NCI-H526 (cell line): ENCODE results near the gene USH1G.
"Not testable (repeated sequence)": the region's sequence is repeated elsewhere in the genome, so short reads cannot be mapped to it uniquely, and the experiment has no call there.

Source experiments
- DNase-seq, 2 experiments: peaks; one replicate each; lab custom pipeline; 2025; lab: John Stamatoyannopoulos, UW

USH1G gene

GRCh38 chr17:74922694-74923537 lies at the start of gene USH1G:
Gene USH1G (minus strand): TSS chr17:74923255. CDS start chr17:74923073, 182 bp downstream.
- DNase-seq = peak in 1 of 2 experiments; percentile 60

DNA sequence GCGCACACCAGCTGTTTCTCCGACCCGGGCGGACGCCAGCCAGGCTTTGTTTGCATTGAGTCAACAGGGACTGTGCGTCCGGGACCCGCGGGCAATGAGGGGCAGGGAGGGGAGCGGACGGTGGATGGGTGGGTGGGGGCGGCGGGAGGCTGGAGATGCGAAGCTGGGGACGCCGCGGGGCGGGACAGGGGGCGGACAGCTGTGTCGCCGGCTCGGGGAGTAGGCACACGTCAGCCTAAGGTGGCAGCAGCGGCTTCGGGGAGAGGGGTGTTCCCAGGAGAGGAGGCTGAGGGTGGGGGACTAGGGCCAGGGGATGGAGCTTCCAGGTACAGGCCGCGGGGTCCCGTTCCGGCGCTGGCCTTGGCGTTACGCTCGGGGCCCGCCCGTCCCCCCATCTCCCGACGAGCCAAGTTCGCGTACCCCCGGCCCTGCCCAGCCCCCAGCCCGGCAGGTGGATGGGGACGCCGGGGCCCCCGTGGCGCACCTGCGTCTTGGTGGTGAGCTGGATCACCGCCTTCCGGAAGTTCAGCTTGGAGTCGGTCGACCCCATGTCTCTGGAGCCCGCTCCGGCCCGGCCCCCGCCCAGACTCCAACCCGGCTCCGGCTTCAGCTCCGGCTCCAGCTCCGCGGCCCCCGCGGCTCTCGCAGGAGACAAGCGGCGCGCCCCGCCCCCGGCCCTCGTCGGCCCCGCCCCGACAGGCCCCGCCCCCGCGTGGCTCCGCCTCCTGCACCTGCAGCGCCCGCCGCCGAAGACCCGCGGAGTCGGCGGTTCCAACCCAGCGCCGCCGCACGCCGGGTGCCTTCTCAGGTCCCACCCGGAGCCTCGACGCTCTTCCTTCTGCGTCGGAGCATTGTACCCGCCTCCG lies 49.3 kb upstream of the USH1G start, which contains the start of gene HID1:
HID1 (minus strand) TSS at position 653 of the 866 bp plus-strand sequence; CDS start at position 550, 103 bp downstream.
- peak; percentile 54 to 92 for DNase-seq

GRCh38 chr17:74971842-74972106 lies 48.7 kb upstream of the USH1G start:
- DNase-seq = no peak

GRCh38 chr17:74971069-74971841 lies 48.2 kb upstream of the USH1G start:
- no peak for DNase-seq

- DNase-seq = no peak
These were observed 47.3 kb upstream of the USH1G start for GRCh38 chr17:74970395-74970794.

DNA sequence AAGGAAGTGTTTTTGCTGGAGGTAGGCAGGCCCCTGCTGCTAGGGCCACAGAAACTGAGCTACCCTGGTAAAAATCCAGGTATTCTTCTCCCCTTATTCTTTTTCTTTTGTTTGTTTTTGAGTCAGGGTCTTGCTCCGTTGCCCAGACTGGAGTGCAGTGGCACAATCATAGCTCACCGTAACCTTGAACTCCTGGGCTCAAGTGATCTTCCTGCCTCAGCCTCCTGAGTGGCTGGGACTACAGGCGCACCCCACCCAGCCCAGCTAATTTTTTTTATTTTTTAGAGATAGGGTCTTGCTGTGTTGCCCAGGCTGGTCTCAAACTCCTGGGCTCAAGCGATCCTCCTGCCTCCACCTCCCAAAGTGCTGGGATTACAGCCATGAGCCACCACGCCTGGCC lies 46.4 kb upstream of the USH1G start:
- not testable (repeated sequence) for DNase-seq

- DNase-seq = peak in 1 of 2 experiments; percentile 29
These were observed 45.3 kb upstream of the USH1G start for GRCh38 chr17:74968361-74968780.

GRCh38 chr17:74964988-74965622 lies 42.0 kb upstream of the USH1G start:
- DNase-seq = no peak

DNA sequence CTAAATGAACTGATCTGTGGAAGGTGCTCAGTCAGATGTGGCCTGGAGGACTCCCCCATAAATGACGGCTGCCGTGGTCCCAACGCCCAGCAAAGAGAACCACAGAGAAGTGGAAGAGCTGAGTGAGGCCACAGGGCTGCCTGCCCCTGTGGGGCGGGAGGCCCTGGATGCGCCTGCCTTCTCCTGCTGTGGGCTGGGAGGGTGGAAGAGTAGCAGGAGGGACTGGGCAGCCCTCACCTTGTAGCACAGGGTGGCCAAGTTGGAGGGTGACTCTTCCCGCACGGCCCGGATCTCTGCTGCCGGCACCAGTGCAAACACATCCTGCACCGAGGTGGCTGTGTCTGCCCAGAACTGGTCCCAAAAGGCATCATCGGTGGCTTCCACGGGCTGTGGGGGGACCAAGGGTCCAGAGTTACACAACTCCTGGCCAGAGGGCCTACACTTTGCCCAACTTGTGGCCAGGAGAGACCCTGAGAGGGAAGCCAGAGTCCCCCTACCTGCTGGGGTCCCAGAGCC lies 41.2 kb upstream of the USH1G start:
- DNase-seq = no peak

- DNase-seq = no peak
These were observed 40.6 kb upstream of the USH1G start for GRCh38 chr17:74963656-74964055.

- no peak for DNase-seq
These were observed 39.8 kb upstream of the USH1G start for GRCh38 chr17:74962622-74963394.

- DNase-seq = peak; percentile 83 to 95
These were observed 38.7 kb upstream of the USH1G start for GRCh38 chr17:74961657-74962350.

DNA sequence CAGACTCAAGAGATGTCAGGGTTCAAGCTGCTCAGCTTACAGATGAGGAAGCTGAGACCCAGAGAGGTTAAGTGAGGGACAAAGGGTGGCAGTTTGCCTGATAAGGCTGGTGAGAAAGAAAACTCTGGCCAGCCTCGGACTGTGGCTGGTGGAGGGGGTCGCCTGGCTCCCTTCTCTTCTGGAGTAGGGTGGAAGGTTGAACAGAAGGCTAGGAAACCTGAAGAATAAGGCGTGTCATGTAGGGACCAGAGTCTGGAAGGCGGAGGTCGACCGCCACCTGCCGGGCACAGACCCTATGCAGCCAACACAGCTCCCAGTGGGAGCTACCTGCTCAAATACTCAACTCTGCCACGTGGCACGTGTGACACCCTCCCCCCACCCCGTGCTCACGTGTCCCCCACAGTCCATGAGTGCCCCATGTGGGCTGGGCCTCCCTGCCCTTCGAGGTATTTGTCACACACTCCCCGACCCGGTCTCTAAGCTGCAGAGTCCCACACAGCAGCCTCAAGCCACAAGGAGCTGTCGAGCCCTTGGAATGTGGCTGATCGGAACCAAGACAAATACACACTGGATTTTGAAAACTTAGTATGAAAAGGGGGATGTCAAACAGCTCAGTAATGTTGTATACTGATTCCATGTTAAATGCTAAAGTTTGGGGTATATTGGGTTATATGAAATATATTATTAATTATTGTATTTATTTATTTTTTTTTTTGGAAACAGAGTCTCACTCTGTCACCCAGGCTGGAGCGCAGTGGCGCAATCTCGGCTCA lies 37.7 kb upstream of the USH1G start:
- DNase-seq = peak; percentile 79 to 89

- no peak for DNase-seq
These were observed 36.9 kb upstream of the USH1G start for GRCh38 chr17:74959826-74960515.

DNA sequence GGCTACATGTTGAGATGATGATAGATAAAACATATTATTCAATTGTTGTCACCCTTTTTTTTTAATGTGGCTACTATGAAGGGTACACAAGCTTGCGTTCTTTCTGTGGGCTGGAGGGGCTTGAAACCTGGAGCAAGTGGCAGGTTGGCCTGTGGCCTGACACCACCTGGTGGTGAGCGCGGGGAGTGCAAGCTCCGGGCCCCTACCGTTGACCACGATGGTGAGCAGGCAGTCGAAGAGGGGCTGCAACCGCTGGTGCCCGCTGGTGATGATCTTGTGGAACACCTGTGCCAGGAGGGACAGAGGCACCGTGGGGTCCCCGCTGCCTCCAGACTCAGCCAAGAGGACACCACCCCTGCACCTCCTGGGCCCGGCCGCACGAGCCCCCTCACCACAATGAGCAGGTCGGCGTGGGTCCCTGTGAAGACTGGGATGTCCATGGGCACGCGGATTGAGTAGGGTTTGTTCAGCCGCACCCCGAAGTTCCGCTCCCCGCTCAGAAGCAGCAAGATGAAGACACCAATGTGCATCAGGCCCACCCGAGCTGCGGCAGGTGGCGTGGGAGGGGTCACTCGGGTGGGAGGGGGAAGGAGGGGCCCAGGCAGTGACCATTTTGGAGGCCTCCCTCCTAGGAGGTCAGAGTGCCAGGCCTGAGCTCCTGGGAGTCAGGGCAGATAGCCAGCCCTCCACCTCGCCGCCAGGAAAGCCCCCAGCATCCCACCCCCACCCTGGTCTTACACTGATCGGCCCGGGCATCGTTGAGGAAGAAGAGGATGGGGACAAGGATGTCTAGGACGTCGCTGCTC lies 35.1 kb upstream of the USH1G start:
- DNase-seq = peak in 1 of 2 experiments; percentile 76

- no peak for DNase-seq
These were observed 33.0 kb upstream of the USH1G start for GRCh38 chr17:74956093-74956492.

- no peak for DNase-seq
These were observed 31.8 kb upstream of the USH1G start for GRCh38 chr17:74954665-74955421.
